GM18526 (cell line): ENCODE results near the gene SLC25A18.

ENCODE experiments used
- POLR2A ChIP-seq: IDR thresholded peaks from 3 replicates; pipeline ENCODE4 v1.6.1; 2011; ENCODE audit not compliant: insufficient read length; ENCODE audit errors: extremely low read depth

Gene SLC25A18

DNA sequence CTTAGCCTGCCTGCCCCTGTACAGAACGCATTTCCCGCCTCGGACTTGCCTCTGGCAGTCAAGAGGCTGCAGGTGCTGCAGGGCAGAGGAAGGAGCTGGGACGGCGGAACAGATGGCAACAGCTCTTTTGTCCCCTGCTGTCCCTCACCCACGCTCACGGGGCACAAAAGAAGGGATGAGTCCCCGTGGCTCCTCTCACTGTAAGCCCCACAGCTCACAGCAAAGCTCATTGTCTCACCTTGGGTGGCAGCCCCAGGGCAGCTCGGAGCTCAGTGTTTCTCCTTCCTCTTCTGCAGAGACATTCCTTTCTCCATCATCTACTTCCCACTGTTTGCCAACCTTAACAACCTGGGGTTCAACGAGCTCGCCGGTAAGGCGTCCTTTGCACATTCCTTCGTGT lies 24.3 kb downstream of the SLC25A18 start:
- no peak for TF ChIP-seq POLR2A

DNA sequence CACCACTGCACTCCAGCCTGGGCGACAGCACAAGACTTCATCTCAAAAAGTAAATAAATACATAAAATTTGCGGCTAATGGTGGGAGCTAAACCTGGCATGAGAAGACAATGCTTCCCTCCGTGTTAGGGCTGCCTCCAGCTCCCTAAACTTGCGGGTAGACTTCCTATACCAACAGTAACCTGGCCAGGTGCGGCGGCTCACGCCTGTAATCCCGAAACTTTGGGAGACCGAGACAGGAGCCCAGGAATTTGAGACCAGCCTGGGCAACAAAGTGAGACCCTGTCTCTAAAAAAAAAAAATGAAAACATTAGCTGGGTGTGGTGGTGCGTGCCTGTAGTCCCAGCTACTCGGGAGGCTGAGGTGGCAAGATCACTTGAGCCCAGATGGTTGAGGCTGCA lies 25.3 kb downstream of the SLC25A18 start:
- no peak for TF ChIP-seq POLR2A

DNA sequence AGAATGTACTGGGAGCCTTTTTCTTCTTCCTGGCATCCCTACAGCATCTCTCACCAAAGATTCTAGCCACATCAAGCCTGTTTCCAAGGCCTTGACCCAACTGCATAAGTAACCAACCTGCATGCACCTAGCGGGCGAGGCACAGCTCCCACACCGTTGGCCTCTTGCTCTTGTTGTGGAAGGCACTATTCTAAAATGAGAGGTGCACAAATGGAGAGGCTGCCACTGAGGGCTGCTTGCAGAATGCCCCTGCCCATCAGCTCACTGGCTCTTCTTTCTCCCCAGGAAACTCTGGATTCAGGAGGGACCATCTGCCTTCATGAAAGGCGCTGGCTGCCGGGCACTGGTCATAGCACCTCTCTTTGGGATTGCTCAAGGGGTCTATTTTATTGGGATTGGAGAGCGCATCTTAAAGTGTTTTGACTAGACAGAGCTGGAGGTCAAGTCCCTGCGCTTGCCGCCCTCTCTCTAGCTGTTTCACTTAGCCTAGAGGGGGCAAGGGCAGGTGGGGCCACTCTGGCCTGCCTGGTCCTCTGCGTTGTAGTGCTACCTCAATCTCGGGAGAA lies 26.6 kb downstream of the SLC25A18 start:
- no peak for TF ChIP-seq POLR2A

DNA sequence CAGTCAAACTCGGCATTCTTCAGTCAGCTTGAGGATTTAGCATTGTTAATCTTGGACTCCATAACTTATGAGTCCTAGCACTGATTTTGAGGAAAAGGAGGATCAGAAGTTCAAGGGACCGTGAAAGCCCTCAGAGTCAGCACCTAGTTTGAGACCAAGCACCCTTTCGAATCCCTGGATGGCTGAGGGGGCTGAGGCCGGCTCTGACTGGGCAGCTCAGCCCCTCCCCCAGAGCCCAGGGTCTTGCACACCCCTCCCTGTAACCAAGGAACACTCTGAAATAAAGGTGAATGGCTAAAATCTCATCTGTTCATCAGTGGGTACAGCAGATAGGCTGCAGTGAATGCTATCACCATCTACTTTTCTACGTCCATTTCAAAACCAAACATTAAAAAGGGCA lies 27.3 kb downstream of the SLC25A18 start:
- no peak for TF ChIP-seq POLR2A

DNA sequence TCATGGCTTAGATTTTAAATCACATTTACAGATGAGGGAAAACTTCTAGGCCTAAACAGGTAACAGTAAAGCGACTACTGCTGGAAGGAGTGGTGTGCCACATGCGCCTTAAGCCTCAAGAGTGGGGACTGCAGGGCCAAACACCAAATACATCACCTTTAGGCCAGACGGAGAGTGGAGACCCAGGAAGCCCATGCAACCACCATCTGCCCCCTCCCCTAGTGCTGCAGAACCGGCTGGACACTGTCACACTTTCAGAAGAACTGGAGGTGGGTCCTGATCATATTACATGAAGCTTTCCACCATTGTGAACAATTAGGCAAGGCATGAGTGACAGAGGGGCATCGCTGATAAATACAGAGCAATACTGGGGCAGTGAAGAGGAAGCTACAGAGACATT lies 28.9 kb downstream of the SLC25A18 start:
- no peak for TF ChIP-seq POLR2A

DNA sequence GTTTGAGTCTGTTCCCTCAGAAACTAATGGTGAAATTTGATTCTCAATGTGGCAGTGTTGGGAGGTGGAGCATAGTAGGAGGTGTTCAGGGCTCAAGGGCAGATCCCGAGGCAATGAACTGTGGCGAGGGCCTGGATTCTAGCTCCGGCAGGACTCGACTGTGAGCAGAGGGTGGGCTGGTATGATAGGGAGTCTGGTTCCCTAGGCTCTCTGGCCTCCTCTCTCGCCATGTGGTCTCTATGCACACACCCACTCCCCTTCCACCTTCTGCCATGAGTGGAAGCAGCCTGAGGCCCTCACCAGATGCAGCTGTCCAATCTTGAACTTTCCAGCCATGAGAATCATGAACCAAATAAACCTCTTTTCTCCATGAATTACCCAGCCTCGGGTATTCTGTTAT lies 32.9 kb downstream of the SLC25A18 start:
- no peak for TF ChIP-seq POLR2A

DNA sequence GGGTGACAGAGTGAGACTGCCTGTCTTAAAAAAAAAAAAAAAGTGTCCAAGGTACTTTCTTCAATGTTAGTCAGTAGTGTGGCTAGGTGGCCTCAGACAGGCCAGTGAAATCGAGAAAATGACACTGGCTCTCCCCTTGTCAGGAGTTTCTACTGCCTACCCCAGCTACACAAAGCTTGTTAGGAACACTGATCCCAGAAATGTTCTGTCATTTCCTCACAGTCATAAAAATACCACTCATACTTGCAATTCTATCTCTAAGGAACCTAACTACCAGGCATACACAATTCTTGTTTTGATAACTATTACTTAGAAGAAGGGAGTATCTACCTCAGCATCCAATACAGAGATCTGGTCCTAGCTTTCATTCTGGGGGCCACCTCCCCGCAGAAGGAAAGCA lies 33.9 kb downstream of the SLC25A18 start:
- TF ChIP-seq POLR2A: no peak

DNA sequence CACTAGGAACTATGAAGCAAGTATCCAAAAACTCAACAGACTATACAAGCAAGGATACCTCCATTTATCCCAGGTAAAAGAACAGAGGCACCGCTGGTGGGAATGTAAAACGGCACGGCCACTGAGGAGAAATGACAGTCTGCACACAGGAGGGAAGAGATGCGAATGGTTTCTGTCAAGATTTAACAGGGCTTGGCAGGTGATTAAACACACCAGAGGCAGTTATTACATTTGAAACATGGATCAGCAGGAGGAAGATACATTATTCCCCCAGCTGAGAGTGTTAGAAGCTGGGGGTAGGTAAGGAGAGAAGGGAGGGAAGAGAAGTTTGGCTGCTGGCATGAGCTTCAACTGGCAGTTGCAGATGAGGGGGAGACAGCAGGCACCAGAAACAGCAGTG lies 35.0 kb downstream of the SLC25A18 start:
- TF ChIP-seq POLR2A: no peak

DNA sequence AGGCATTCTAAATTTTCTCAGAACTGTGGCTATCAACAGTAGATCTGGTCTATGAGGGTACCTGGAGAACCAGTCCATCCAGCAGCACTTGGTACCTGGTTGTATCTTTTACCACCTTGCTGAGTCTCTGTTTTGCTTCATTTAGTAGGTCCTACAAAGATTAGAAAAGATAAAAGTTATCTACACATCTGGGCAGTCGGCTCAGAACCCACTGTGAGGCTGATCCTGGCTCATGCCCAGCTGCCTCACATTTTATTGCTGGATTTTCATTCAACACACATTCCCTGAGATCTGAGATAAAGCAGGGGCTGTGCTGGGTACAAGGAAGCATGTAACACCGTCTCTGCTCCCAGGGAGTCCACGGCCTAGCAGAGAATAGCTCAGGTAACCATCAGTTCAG lies 37.7 kb downstream of the SLC25A18 start:
- TF ChIP-seq POLR2A: no peak

DNA sequence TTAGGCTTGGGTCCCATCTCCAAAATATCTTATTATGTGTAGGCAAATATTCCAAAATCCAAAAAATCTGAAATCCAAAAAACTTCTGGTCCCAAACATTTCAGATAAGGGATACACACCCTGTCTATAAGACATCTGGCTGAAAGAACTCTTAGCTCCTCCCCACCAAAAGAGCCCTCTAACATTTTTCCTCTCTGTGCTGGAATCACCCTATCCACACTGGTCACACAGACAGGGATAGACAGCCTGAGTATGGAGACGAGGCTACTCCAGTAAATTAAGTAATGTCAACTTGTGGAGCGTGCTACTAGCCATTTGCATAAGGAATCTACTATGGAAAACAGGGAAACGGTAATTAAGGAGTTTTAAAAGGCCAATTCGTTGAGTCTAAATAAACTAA lies 40.4 kb downstream of the SLC25A18 start:
- no peak for TF ChIP-seq POLR2A

DNA sequence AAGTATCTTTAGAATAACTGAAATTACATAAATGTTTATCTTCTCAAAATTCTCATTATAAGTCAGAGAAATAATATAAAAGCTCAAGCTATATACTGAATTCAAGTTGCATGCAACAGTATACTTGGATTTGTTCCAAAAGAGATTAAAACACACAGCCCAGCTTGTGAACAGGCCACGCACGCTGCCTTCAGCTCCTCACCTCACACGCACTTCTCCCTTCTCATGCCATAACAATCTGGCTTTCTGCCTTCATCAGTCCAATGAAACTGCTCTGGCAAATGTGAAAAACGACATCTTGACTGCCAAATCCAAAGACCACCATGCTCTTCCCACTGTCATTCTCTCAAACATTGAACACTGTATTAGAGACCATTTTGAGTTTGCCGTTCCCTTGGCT lies 43.2 kb downstream of the SLC25A18 start:
- TF ChIP-seq POLR2A: no peak

DNA sequence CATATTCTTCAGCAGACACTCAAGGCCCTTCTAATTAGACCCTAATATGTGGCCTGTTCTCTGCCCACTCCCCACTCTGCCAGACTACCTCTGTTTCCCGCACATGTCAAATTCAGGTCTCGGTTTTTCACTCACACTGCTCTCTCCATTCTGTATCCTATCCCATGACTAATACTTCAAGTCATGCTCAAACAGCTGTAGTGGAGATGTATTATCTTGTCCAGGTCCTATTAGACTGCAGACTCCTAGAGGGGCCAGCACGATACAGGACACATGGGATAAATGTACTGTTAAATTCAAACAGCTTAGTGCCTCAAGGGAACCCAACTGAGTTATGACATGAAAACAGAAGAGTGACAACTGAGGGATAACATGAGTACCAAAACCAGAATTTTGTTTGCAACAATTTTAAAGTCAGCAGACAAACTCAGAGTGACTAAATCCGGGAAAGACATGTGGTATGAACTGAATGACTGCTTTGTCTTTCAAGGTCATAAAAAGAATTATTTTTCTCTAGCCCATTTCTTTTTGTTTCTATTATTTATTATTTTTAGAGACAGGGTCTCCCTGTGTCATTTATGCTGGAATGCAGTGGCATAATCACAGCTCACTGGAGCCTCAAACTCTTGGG lies 44.7 kb downstream of the SLC25A18 start:
- TF ChIP-seq POLR2A: no peak

DNA sequence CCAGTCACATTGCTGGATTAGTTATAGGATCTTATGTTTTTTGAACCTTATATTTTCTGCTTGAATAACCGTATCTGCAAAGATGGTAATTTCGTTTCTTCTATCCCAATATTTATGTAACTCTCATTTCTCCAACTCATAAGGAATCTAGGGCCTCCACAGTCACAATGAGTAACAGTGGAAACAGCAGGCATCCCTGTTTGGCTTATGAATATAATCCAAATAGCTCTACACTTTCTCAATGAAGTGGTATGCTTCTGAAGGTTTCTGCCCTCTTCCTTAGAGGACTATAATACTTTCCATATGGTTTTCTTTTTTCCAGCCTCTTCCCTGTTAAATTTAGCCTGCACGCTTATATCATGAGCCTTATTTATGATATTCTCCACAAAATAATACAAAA lies 48.8 kb downstream of the SLC25A18 start:
- no peak for TF ChIP-seq POLR2A

DNA sequence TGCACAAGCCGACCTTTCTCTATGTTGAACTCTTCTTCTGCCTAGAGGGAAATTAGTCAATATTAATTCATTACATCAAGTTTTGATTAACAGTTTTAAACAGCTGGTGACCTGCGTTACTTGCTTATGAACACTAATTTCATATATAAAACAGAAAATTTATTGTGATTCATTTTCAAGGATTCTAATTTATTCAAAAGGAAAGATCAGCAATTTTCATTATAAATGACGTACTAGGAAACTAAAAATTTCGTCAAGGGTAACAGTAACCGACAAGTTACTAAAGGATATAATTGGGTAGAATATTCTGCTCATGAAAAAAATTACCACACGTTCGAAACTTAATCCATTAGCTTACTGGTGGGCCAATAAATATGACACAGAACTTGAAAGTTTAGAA lies 50.0 kb downstream of the SLC25A18 start:
- no peak for TF ChIP-seq POLR2A

DNA sequence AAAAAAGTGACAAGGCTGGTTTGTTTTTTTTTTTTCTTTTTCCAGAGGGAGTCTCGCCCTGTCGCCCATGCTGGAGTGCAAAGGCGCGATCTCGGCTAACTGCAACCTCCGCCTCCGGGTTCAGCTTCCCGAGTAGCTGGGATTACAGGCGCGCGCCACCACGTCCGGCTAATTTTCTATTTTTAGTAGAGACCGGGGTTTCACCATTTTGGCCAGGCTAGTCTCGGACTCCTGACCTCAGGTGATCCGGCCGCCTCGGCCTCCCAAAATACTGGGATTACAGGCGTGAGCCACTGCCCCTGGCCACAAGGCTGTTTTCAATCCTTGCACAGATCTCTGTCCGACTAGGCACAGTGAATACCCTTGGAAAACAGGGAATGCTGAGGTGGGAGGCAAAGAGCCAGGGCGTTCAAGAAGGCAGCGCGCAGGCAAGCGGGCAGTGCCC lies 64.7 kb downstream of the SLC25A18 start:
- no peak for TF ChIP-seq POLR2A

DNA sequence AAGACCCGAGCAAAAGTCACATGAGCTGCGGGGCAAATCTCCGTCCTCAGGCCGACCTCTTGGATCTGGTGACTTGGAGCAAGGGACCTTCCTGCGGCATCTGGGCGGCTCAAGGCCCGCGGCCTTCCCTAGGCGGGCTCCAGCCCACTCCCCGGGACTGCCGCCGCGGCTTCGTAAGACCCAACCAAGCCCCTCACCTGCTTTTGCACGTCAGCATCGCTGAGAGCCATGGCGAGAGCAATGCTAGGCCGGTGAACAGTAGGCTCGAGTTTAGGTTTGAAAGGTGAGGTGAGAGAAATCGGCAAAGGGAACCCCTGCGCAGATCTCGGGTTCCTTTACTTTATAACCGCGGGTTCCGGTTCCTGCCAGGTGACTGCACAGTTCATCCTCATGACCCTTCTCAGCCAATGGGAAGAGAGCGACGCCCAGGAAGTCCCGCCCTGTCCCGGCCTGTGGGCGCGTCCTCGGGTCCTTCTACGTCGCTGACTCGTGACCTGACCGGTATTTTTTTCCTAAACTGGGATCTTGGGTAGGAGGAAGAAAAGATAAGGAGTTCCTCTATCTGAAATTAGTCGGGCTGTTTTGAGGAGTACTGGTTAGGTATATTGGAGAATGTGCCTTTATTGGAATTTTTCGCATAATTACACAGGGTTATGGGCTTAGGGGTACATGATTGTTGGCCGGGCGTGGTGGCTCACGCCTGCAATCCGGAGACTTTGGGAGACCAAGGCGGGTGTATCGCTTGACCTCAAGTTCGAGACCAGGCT lies 65.3 kb downstream of the SLC25A18 start, which contains the start of gene ATP6V1E1:
TSS of gene ATP6V1E1 (minus strand) at position 344 of the 767 bp plus-strand sequence. CDS start at position 230, 114 bp downstream.
- TF ChIP-seq POLR2A: peak; percentile 69
